Thyroid gland (tissue), 4 donors: ENCODE results near the gene KIF3A. TPM values are rescaled to one million over a fixed set of nuclear protein-coding genes. Genes with fewer than 3 reads are reported as not detected.
"Not testable (repeated sequence)": the region's sequence is repeated elsewhere in the genome, so short reads cannot be mapped to it uniquely, and the experiment has no call there.

Experiments used
- DNase-seq, 2 donors: peaks; one replicate each; pipeline ENCODE4 v3.0.0-alpha.2; 2019
- H3K27ac ChIP-seq, 3 donors: fragments of 200-600 bp; sonication (generic); 1 replicate in 2 of 3; 2 replicates in 1 of 3; pipeline ENCODE4 v1.5.1; 2016 to 2019; ENCODE audit warnings: mild to moderate bottlenecking in 1 of 3, moderate library complexity in 1 of 3
- H3K27me3 ChIP-seq: fragments of 200-600 bp; sonication (generic); one replicate; pipeline ENCODE4 v1.5.1; 2019
- H3K36me3 ChIP-seq, 2 donors: fragments of 200-600 bp; sonication (generic); one replicate each; pipeline ENCODE4 v1.5.1; 2016 to 2019
- H3K4me1 ChIP-seq, 2 donors: fragments of 200-600 bp; sonication (generic); one replicate each; pipeline ENCODE4 v1.5.1; 2017 to 2019
- H3K4me3 ChIP-seq, 3 donors: fragments of 200-600 bp; sonication (generic); replicated peaks in 1 of 3; 1 replicate in 2 of 3; 2 replicates in 1 of 3; pipeline ENCODE4 v1.5.1; 2016; ENCODE audit warnings: mild to moderate bottlenecking in 1 of 3
- H3K9me3 ChIP-seq: fragments of 200-600 bp; sonication (generic); one replicate; pipeline ENCODE4 v1.5.1; 2017
- POLR2A ChIP-seq, 2 donors: fragments of 450-650 bp; IDR thresholded peaks; one replicate each; pipeline ENCODE4 v1.6.1; 2017; ENCODE audit warnings: antibody characterized with exemption in 2 of 2, mild to moderate bottlenecking in 2 of 2, moderate library complexity in 1 of 2
- WGBS, 2 donors: methylation state at CpG; one replicate each; pipeline ENCODE4 v1.1.5; 2017; 5-methylcytosine and 5-hydroxymethylcytosine counted together
- intact Hi-C: fragments of 100-400 bp; cut with DNase I; formaldehyde crosslinking; loops from one replicate; pipeline ENCODE4 v1.15.1; 2023
- total RNA-seq, 4 donors: library from RNA; depleted of rRNA; stranded (reverse); fragments of >200 nt; gene quantifications; one replicate each; pipeline ENCODE4 v1.2.3, GENCODE V29; 2016
- TF ChIP-seq, protein P1 (sequence below), 6 experiments: fragments of 200-600 bp in 3 of 6; fragments of 450-650 bp in 3 of 6; sonication (generic) in 3 of 6; IDR thresholded peaks; one replicate each; pipeline ENCODE4 v1.5.1; 2016 to 2019; ENCODE audit warnings: antibody characterized with exemption in 6 of 6, mild to moderate bottlenecking in 2 of 6, inconsistent platforms in 1 of 6, moderate library complexity in 1 of 6

Gene KIF3A
- total RNA-seq, 4 donors from 2014 or later: 8.2 to 12.2 (median 10.5) TPM

DNA sequence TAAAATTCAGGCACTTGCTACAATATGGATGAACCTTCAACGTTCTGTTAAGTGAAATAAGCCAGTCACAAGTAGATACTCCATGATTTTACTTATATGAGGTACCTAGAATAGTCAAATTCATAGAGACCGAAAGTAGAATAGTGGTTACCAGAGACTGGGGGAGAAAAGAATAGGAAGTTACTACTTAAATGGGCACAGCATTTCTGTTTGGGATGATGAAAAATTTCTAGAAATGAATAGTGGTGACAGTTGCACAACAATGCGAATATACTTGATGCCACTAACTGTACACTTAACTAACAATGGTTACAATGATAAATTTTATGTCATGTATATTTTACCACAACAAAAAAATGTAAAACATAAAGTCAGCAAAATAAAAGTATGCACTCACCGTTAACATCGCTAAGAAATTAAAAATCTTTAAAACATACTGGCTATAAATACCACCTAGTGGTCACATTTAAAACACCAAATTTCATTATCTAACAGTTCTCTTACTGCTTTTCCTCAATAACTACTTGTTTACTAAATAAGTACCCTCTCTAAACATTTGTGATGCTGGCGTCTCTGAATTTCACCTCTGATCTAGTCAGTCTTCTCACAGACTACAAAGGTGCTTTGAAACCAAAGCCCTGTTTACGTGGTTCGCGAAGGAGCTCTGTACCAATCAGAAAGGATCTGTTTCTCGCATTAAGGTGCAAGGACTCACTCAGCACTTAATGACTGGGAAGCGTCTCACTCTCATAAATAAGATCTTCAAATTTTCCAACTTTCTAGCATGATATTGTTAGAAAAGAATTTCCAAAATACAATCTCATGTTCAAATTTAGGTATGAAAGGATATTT lies 22.7 kb downstream of the KIF3A start:
- H3K4me1 ChIP-seq: no peaks in the 10 kb centered on the region
- no peak for DNase-seq
- H3K9me3 ChIP-seq: no peaks in the 10 kb centered on the region
- H3K27ac ChIP-seq: no peak overlapping the region
- H3K36me3 ChIP-seq: no peaks in the 10 kb centered on the region
- H3K4me3 ChIP-seq: no peak overlapping the region
- WGBS, 2 donors: 74 to 77% methylated on average over 11 of the region's 11 CpGs
- intact Hi-C loops: no loop called here
- no peak for TF ChIP-seq POLR2A (IDR thresholded peaks at IDR 0.05)
- TF ChIP-seq, protein P1, sequence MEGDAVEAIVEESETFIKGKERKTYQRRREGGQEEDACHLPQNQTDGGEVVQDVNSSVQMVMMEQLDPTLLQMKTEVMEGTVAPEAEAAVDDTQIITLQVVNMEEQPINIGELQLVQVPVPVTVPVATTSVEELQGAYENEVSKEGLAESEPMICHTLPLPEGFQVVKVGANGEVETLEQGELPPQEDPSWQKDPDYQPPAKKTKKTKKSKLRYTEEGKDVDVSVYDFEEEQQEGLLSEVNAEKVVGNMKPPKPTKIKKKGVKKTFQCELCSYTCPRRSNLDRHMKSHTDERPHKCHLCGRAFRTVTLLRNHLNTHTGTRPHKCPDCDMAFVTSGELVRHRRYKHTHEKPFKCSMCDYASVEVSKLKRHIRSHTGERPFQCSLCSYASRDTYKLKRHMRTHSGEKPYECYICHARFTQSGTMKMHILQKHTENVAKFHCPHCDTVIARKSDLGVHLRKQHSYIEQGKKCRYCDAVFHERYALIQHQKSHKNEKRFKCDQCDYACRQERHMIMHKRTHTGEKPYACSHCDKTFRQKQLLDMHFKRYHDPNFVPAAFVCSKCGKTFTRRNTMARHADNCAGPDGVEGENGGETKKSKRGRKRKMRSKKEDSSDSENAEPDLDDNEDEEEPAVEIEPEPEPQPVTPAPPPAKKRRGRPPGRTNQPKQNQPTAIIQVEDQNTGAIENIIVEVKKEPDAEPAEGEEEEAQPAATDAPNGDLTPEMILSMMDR (IDR thresholded peaks at IDR 0.05): peak in 4 of 6 experiments; percentile 40 to 49 (median 42)
- H3K27me3 ChIP-seq: no peaks in the 10 kb centered on the region

DNA sequence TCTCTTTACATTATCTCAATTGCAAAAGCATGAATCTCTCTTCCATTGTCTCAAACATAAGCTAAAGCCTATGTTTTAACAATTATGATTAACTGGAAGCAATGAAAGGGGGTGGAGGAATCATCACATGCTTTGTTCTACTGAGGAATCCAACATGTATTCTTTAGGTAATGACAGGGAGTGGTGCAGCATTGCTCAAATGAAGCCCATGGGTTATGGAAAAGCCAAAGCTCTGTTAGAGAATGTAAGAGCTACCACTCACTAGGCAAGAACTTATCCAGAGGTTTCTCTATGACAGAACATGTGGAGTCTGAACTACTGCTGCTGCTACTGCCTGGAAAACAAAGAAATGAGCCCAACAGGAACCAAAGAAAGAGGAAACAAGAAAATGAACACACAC lies 28.7 kb downstream of the KIF3A start:
- intact Hi-C loops: no loop called here
- Histone ChIP-seq H3K36me3 (no peaks in the 10 kb centered on the region), H3K27me3 (no peaks in the 10 kb centered on the region), H3K4me1 (no peaks in the 10 kb centered on the region), H3K4me3 (no peak overlapping the region), H3K27ac (no peak overlapping the region), H3K9me3 (no peaks in the 10 kb centered on the region)
- TF ChIP-seq POLR2A (IDR thresholded peaks at IDR 0.05): no peak
- TF ChIP-seq, protein P1 (IDR thresholded peaks at IDR 0.05): no peak
- DNase-seq: no peak

DNA sequence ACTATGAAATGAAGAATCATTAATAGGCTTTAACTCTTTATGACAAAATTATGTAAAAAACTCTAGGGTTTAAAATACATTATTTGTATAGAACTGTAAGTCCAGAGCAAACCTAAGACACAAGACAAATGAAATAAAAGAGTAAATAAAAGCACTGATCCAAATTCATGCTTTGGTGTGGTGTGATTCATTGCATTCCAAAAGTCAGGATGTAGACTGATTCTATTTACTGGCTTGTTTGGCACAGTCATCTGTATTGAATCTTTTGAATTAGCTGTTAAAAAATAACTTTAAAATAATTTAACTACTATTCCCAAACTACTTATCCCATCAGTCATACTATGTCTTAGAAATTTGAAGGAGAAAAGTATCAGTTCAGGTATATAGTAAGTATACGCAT lies 32.5 kb downstream of the KIF3A start:
- no peaks in the 10 kb centered on the region for H3K27me3 ChIP-seq
- no peak overlapping the region for H3K4me3 ChIP-seq
- H3K4me1 ChIP-seq: no peaks in the 10 kb centered on the region
- no peak overlapping the region for H3K27ac ChIP-seq
- TF ChIP-seq, protein P1 (IDR thresholded peaks at IDR 0.05): no peak
- no peak for TF ChIP-seq POLR2A (IDR thresholded peaks at IDR 0.05)
- no peaks in the 10 kb centered on the region for H3K9me3 ChIP-seq
- no peak for DNase-seq
- intact Hi-C loops: no loop called here
- peaks cover 0 to 12% of the 10 kb centered on the region in 2 donors for H3K36me3 ChIP-seq
- 94 to 97% methylated on average over 1 of the region's 1 CpG for WGBS, 2 donors

DNA sequence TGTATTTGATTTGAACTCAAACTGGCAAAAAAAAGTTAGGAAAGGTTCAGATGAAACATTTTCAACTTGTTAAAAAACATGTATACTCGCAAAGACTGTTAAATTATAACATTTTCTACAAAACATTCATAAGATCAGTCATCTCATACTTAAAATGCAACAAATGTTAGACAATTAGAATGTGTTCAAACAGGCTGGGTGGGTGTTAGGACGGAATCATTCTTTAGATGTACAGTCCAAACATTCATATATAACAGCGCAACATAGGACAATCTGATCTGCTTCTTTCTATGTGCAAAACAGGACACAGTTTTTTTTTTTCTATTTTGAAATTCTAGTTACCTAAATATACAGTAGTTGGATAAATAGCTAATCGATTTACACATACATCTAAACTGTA lies 41.4 kb downstream of the KIF3A start:
- intact Hi-C loops: no loop called here
- H3K36me3 ChIP-seq: peaks cover 4 to 11% of the 10 kb centered on the region in 2 donors
- WGBS, 2 donors: 94 to 98% methylated on average over 4 of the region's 4 CpGs

DNA sequence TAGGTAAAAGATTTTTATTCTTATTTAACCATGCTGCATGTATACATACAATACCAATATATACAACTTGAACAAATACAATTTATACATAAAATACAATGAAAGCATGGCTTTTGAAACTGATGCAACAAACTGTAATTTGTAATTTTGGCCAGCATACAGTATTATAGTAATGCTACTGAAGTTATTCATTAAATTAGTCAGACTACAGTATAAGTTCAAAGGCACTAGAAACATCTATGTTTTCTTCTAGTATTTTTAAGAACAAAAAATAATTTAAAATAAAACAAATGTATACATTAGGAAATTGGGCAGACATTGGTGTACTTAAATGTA lies 44.7 kb downstream of the KIF3A start:
- DNase-seq: no peak
- no peak for TF ChIP-seq POLR2A (IDR thresholded peaks at IDR 0.05)
- TF ChIP-seq, protein P1 (IDR thresholded peaks at IDR 0.05): no peak
- Histone ChIP-seq H3K4me3 (no peak overlapping the region), H3K36me3 (no peaks in the 10 kb centered on the region), H3K9me3 (no peaks in the 10 kb centered on the region), H3K27ac (no peak overlapping the region), H3K27me3 (no peaks in the 10 kb centered on the region), H3K4me1 (no peaks in the 10 kb centered on the region)
- intact Hi-C loops: no loop called here

More for the DNA sequence above, 41.4 kb downstream of the KIF3A start:
- no peak for DNase-seq
- Histone ChIP-seq H3K9me3 (no peaks in the 10 kb centered on the region), H3K27me3 (no peaks in the 10 kb centered on the region), H3K4me3 (no peak overlapping the region), H3K27ac (no peak overlapping the region), H3K4me1 (no peaks in the 10 kb centered on the region)
- TF ChIP-seq, protein P1 (IDR thresholded peaks at IDR 0.05): no peak
- TF ChIP-seq POLR2A (IDR thresholded peaks at IDR 0.05): no peak

DNA sequence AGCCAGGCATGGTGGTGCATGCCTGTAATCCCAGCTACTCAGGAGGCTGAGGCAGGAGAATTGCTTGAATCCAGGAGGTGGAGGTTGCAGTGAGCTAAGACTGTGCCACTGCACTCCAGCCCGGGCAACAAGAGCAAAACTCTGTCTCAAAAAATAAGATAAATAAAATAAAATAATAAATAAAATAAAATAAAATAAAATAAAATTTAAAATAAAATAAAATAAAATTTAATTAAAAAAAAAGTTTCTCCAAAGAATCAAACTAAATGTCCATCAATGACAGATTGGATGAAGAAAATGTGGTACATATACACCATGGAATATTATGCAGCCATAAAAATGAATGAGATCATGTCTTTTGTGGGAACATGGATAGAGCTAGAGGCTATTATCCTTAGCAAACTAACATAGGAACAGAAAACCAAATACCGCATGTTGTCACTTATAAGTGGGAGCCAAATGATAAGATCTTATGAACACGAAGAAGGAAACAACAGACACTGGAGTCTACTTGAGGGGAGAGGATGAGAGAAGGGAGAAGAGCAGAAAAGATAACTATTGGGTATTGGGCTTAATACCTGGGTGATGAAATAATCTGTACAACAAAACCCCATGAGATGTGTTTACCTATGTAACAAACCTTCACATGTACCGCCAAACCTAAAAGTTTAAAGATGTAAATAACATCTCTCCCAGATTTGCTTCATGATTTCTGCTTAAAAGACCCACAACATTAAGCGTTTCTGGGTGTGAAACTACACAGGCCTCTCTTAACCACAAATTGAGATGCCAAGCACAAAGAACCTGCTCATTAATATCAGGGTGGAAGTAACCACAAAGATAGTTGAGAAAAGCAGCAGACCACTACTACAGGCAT lies 45.4 kb downstream of the KIF3A start:
- H3K27ac ChIP-seq, H3K9me3 ChIP-seq, H3K27me3 ChIP-seq, H3K36me3 ChIP-seq, H3K4me3 ChIP-seq, DNase-seq, intact Hi-C loops, H3K4me1 ChIP-seq: not testable (repeated sequence)
- 83 to 93% methylated on average over 5 of the region's 5 CpGs for WGBS, 2 donors
